SH-SY5Y (cell line): ENCODE results near the gene SCP2D1.

Experiments used
- GATA2 ChIP-seq: IDR thresholded peaks from 2 replicates; pipeline ENCODE4 v1.6.1; 2011; ENCODE audit warnings: mild to moderate bottlenecking, low read depth, low read length
- GATA3 ChIP-seq: IDR thresholded peaks from 2 replicates; pipeline ENCODE4 v1.6.1; 2011; ENCODE audit warnings: low read depth, mild to moderate bottlenecking, low read length, moderate library complexity

DNA sequence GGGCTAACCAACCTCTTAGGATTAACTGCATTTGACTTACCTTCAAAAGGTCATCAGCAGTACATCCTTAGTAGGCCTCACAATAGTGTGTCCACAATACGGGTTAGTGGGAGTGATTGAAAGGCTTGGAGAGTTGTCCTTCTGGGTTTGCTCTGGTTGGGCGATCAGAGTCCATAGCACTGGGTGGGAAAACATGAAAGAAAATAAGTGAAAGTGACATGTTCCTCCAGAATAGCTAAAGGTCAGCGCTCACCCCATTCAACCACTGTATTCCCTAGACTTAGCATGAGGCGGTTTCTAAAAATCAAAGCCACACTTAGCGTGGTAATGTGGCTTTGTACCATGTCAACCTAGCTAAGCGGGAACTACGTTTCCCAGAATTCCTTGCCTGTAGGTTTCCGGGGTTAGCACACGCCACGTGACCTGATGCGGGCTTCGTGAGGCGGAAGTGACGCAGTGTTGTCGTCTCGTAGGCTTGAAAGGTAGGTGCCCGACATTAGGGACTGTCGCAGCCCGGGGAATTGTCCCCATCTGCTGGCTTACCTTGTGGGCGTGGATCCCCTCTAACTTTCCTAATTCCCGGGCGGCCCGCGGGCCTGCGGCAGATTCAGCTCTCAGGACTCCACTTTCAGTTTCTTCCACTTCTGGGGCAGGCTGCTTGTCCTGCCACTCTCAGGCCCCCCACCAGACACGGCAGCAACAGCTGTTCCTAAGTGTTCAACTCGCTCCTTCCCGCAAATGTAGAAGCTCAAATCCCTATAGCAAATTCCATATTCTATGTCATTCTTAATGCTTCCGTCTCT, 19.8 kb upstream of the SCP2D1 start:
- TF ChIP-seq GATA2 (no peak), GATA3 (no peak)
